Neural cell (in vitro differentiated cells): ENCODE measurements around the gene HPS5. TPM values are rescaled to one million over a fixed set of nuclear protein-coding genes. Genes with fewer than 3 reads are reported as not detected.

Source experiments
- H2AFZ ChIP-seq: fragments of 200-600, 300-800 bp; sonication (generic), shearing (Covaris generic); 2 replicates; pipeline ENCODE4 v1.6.0; 2014; ENCODE audit warnings: low read depth, mild to moderate bottlenecking, antibody characterized with exemption, low read length, moderate library complexity
- H3F3A ChIP-seq: fragments of 200-600 bp; shearing (Covaris generic); 2 replicates; pipeline ENCODE4 v1.6.1; 2016; ENCODE audit warnings: mild to moderate bottlenecking, moderate library complexity, mixed read lengths, antibody characterized with exemption, low read length; ENCODE audit not compliant: insufficient read depth, poor library complexity, severe bottlenecking
- H3K27ac ChIP-seq: fragments of 200-600, 300-800 bp; sonication (generic), shearing (Covaris generic); 2 replicates; pipeline ENCODE4 v1.5.1; 2014; ENCODE audit warnings: mild to moderate bottlenecking, low read length, moderate library complexity
- H3K27me3 ChIP-seq: fragments of 300-800, 200-600 bp; sonication (generic), shearing (Covaris generic); 2 replicates; pipeline ENCODE4 v1.6.0; 2014; ENCODE audit warnings: mild to moderate bottlenecking, low read depth, low read length, moderate library complexity; ENCODE audit not compliant: insufficient read depth
- H3K36me3 ChIP-seq: fragments of 300-800, 200-600 bp; sonication (generic), shearing (Covaris generic); 2 replicates; pipeline ENCODE4 v1.5.1; 2014; ENCODE audit warnings: mild to moderate bottlenecking, antibody characterized with exemption, low read length, moderate library complexity; ENCODE audit not compliant: insufficient read depth
- H3K4me2 ChIP-seq: fragments of 300-800, 200-600 bp; sonication (generic), shearing (Covaris generic); 2 replicates; pipeline ENCODE4 v1.6.0; 2014; ENCODE audit warnings: mild to moderate bottlenecking, low read length
- H3K4me3 ChIP-seq: fragments of 300-800, 200-600 bp; sonication (generic), shearing (Covaris generic); 2 replicates; pipeline ENCODE4 v1.5.1; 2014; ENCODE audit warnings: mild to moderate bottlenecking, low read length, moderate library complexity
- H3K79me2 ChIP-seq: fragments of 200-600 bp; shearing (Covaris generic); replicated peaks from 2 replicates; pipeline ENCODE4 v1.6.0; 2014; ENCODE audit warnings: mild to moderate bottlenecking, low read length, moderate library complexity; ENCODE audit not compliant: insufficient read depth
- H3K9ac ChIP-seq: fragments of 300-800, 200-600 bp; sonication (generic), shearing (Covaris generic); 2 replicates; pipeline ENCODE4 v1.6.1; 2016; ENCODE audit warnings: mild to moderate bottlenecking, low read length, mixed read lengths
- H3K9me2 ChIP-seq: fragments of 200-600 bp; shearing (Covaris generic); 2 replicates; pipeline ENCODE4 v1.6.1; 2016; ENCODE audit warnings: mild to moderate bottlenecking, low read length, mixed read lengths; ENCODE audit not compliant: insufficient read depth
- H3K9me3 ChIP-seq: fragments of 200-600, 300-800 bp; sonication (generic), shearing (Covaris generic); 2 replicates; pipeline ENCODE4 v1.6.1; 2016; ENCODE audit warnings: mild to moderate bottlenecking, mixed run types, low read length, moderate library complexity, mixed read lengths
- H4K20me1 ChIP-seq: fragments of 200-600 bp; shearing (Covaris generic); 2 replicates; pipeline ENCODE4 v1.6.1; 2016; ENCODE audit warnings: mild to moderate bottlenecking, mixed run types; ENCODE audit not compliant: insufficient read depth
- CTCF ChIP-seq: fragments of 450-650 bp; IDR thresholded peaks from 2 replicates; pipeline ENCODE4 v1.5.1; 2014; ENCODE audit warnings: antibody characterized with exemption, mild to moderate bottlenecking, moderate library complexity; ENCODE audit not compliant: poor library complexity, severe bottlenecking
- EP300 ChIP-seq: fragments of 450-650 bp; conservative IDR thresholded peaks from 2 replicates; pipeline ENCODE4 v1.6.1; 2014; ENCODE audit warnings: antibody characterized with exemption, mild to moderate bottlenecking, moderate library complexity; ENCODE audit not compliant: poor library complexity, severe bottlenecking
- EZH2 ChIP-seq: fragments of 200-600, 300-800 bp; shearing (Covaris generic), sonication (generic); IDR thresholded peaks from 2 replicates; pipeline ENCODE4 v1.6.1; 2014; ENCODE audit warnings: antibody characterized with exemption, low read length, borderline replicate concordance, mild to moderate bottlenecking; ENCODE audit not compliant: insufficient read depth, poor library complexity, severe bottlenecking
- MXI1 ChIP-seq: fragments of 450-650 bp; conservative IDR thresholded peaks from 2 replicates; pipeline ENCODE4 v1.6.1; 2014; ENCODE audit warnings: antibody characterized with exemption, mild to moderate bottlenecking; ENCODE audit not compliant: poor library complexity, severe bottlenecking
- POLR2AphosphoS5 ChIP-seq: IDR thresholded peaks from 2 replicates; pipeline ENCODE4 v1.6.1; 2012
- RAD21 ChIP-seq: fragments of 450-650 bp; conservative IDR thresholded peaks from 2 replicates; pipeline ENCODE4 v1.6.1; 2014; ENCODE audit warnings: antibody characterized with exemption, mild to moderate bottlenecking, moderate library complexity
- REST ChIP-seq: IDR thresholded peaks from 2 replicates; pipeline ENCODE4 v1.6.1; 2012; ENCODE audit warnings: borderline replicate concordance
- SMC3 ChIP-seq: fragments of 450-650 bp; conservative IDR thresholded peaks from 2 replicates; pipeline ENCODE4 v1.6.1; 2014; ENCODE audit warnings: antibody characterized with exemption, mild to moderate bottlenecking, moderate library complexity; ENCODE audit not compliant: poor library complexity
- TAF1 ChIP-seq: IDR thresholded peaks from 2 replicates; pipeline ENCODE4 v1.6.1; 2012; ENCODE audit warnings: low read depth
- polyA plus RNA-seq: library from polyadenylated mRNA; depleted of rRNA; stranded (reverse); fragments of >200 nt; gene quantifications from 2 replicates; pipeline ENCODE4 v1.2.3, GENCODE V29; 2014

Gene HPS5
- polyA plus RNA-seq, 1 donor from 2014 or later = 28.5 TPM

- no peaks in the 10 kb centered on the region for H4K20me1 ChIP-seq
Measured at GRCh38 chr11:18329196-18329870, 7.4 kb upstream of the HPS5 start.

GRCh38 chr11:18324381-18324780 lies 2.4 kb upstream of the HPS5 start:
- Histone ChIP-seq H3K79me2 (peaks cover 54% of the 10 kb centered on the region), H3F3A (no peaks in the 10 kb centered on the region), H3K9me2 (no peaks in the 10 kb centered on the region), H4K20me1 (no peaks in the 10 kb centered on the region), H3K9ac (no peak overlapping the region), H2AFZ (no peak overlapping the region), H3K4me2 (no peak overlapping the region), H3K27me3 (no peaks in the 10 kb centered on the region), H3K9me3 (no peaks in the 10 kb centered on the region), H3K27ac (no peak overlapping the region), H3K4me3 (peak overlapping the region; percentile 73), H3K36me3 (no peaks in the 10 kb centered on the region)
- TF ChIP-seq EZH2 (no peak), RAD21 (no peak), SMC3 (no peak), REST (no peak), EP300 (no peak), MXI1 (no peak), POLR2AphosphoS5 (no peak)

More at GRCh38 chr11:18329196-18329870, 7.4 kb upstream of the HPS5 start:
- Histone ChIP-seq H3K27ac (no peak overlapping the region), H3K9me2 (no peaks in the 10 kb centered on the region), H3F3A (no peaks in the 10 kb centered on the region), H3K79me2 (peaks cover 22% of the 10 kb centered on the region), H3K4me3 (no peak overlapping the region), H3K9me3 (no peaks in the 10 kb centered on the region), H3K27me3 (no peaks in the 10 kb centered on the region), H2AFZ (no peak overlapping the region), H3K4me2 (no peak overlapping the region), H3K36me3 (peaks cover 11% of the 10 kb centered on the region), H3K9ac (no peak overlapping the region)
- TF ChIP-seq REST (no peak), CTCF (no peak), SMC3 (no peak), RAD21 (no peak), EP300 (no peak), TAF1 (no peak)
